H1 (cell line): Measurements from ENCODE around the gene CMTM3. TPM values are rescaled to one million over a fixed set of nuclear protein-coding genes. Genes with fewer than 3 reads are reported as not detected.

ENCODE experiments used
- BRCA1 ChIP-seq: IDR thresholded peaks from 2 replicates; pipeline ENCODE4 v1.6.1; 2012; ENCODE audit warnings: low read depth, low read length, improper control_type of control experiment
- EP300 ChIP-seq, 2 experiments: IDR thresholded peaks; 1 replicate in 1 of 2; 2 replicates in 1 of 2; pipeline ENCODE4 v1.6.1; 2011 to 2012; ENCODE audit warnings: low read depth in 2 of 2, low read length in 2 of 2, mild to moderate bottlenecking in 2 of 2, borderline replicate concordance in 1 of 2, inconsistent platforms in 1 of 2, moderate library complexity in 1 of 2
- GABPA ChIP-seq: IDR thresholded peaks from 2 replicates; pipeline ENCODE4 v1.6.1; 2011; ENCODE audit warnings: mild to moderate bottlenecking, low read length, moderate library complexity, borderline replicate concordance; ENCODE audit not compliant: insufficient read depth
- KDM4A ChIP-seq: IDR thresholded peaks from one replicate; pipeline ENCODE4 v1.7.1; 2012; ENCODE audit warnings: low read depth, mild to moderate bottlenecking, moderate library complexity, low read length, inconsistent platforms; ENCODE audit not compliant: severe bottlenecking
- MAX ChIP-seq: IDR thresholded peaks from 2 replicates; pipeline ENCODE4 v1.6.1; 2012; ENCODE audit warnings: inconsistent platforms
- SUZ12 ChIP-seq: fragments of 200-600 bp; sonication (generic); IDR thresholded peaks from 2 replicates; pipeline ENCODE4 v1.6.1; 2012; ENCODE audit warnings: mild to moderate bottlenecking, inconsistent platforms, low read length, moderate library complexity, mixed read lengths
- TCF12 ChIP-seq: IDR thresholded peaks from 2 replicates; pipeline ENCODE4 v1.6.1; 2011; ENCODE audit warnings: low read depth, mild to moderate bottlenecking, low read length
- polyA plus RNA-seq, 7 experiments: library from polyadenylated mRNA; depleted of rRNA in 3 of 7; stranded (reverse) in 5 of 7; unstranded in 2 of 7; fragments of >200 nt in 5 of 7; fragments of 200-250 nt in 2 of 7; gene quantifications; 1 replicate in 5 of 7; 2 replicates in 1 of 7; 4 replicates in 1 of 7; pipeline versions ENCODE4 v1.2.1 to v1.2.3, GENCODE V29; 2011 to 2013; ENCODE audit warnings: missing spikeins in 2 of 7, mixed read lengths in 2 of 7
- total RNA-seq: library from RNA; stranded (reverse); fragmentation: NEBNext Ultra II Directional; extraction: Animal tissue kit (Norgen Biotek cat#: 25700); gene quantifications from 2 replicates; pipeline ENCODE4 v1.2.1, GENCODE V29; 2021

The CMTM3 gene
- total and polyA plus RNA-seq, 2 of the 8 experiments (the other 6 are each of a cell fraction or from before 2014, with no cell fraction given): 24.7 to 24.8 TPM

GRCh38 chr16:66578651-66579531, 25.6 kb upstream of the CMTM3 start, which contains the start of gene CMTM2 (continued):
- TF ChIP-seq MAX (peak; percentile 69; the same call in 1 of the 2 replicates), KDM4A (no peak), GABPA (no peak), SUZ12 (peak; percentile 83), EP300 (IDR thresholded peaks at IDR 0.05; ENCODE audit: borderline replicate concordance in 1 of 2, low read depth in 2 of 2, low read length in 2 of 2) (no peak), BRCA1 (no peak), TCF12 (0 out of 2 replicates have a peak, but pooled peaks have one; percentile 26)
- TF ChIP-seq, all 59 proteins: peak for 8
